Breast epithelium (tissue), 3 donors: ENCODE measurements around the gene WWC1.

Experiments used
- POLR2A ChIP-seq: fragments of 450-650 bp; IDR thresholded peaks from one replicate; pipeline ENCODE4 v1.6.1; 2016; ENCODE audit warnings: antibody characterized with exemption, mild to moderate bottlenecking, moderate library complexity
- TF ChIP-seq, protein P1 (sequence below), 3 donors: fragments of 450-650 bp; IDR thresholded peaks; one replicate each; pipeline ENCODE4 v1.5.1; 2016 to 2017; ENCODE audit warnings: antibody characterized with exemption in 3 of 3, mild to moderate bottlenecking in 3 of 3, moderate library complexity in 3 of 3

DNA sequence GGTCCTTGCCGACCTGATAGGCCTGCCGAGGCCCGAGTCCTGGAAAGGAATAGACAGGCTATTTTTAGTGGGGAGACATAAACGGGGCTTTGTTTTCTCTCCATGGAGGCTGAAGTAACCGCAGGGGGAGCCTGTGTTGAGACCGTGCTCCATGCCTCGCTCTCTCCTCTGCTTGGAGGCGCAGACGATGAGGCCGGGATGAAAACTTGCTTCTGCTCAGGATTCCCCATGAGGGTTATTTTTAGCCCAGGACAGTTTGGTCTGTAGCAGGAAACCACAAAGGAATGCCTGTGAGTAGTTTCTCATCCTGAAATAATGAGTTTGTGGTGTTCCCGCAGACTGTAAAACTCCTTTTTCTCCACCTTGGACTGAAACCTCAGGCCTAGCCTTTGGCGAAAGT lies 112.9 kb downstream of the WWC1 start:
- TF ChIP-seq, protein P1, sequence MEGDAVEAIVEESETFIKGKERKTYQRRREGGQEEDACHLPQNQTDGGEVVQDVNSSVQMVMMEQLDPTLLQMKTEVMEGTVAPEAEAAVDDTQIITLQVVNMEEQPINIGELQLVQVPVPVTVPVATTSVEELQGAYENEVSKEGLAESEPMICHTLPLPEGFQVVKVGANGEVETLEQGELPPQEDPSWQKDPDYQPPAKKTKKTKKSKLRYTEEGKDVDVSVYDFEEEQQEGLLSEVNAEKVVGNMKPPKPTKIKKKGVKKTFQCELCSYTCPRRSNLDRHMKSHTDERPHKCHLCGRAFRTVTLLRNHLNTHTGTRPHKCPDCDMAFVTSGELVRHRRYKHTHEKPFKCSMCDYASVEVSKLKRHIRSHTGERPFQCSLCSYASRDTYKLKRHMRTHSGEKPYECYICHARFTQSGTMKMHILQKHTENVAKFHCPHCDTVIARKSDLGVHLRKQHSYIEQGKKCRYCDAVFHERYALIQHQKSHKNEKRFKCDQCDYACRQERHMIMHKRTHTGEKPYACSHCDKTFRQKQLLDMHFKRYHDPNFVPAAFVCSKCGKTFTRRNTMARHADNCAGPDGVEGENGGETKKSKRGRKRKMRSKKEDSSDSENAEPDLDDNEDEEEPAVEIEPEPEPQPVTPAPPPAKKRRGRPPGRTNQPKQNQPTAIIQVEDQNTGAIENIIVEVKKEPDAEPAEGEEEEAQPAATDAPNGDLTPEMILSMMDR (IDR thresholded peaks at IDR 0.05), result no peak
- no peak for TF ChIP-seq POLR2A
